Body of pancreas (tissue), 4 donors: ENCODE data around the gene TBX10.
A peak's percentile ranks its signal among the peaks of the same experiment; 100 is the strongest.

Experiments used
- POLR2A ChIP-seq, 3 donors: fragments of 450-650 bp; IDR thresholded peaks; one replicate each; pipeline ENCODE4 v1.6.1; 2016; ENCODE audit warnings: antibody characterized with exemption in 3 of 3, mild to moderate bottlenecking in 2 of 3
- TF ChIP-seq, protein P1 (sequence below), 7 experiments: fragments of 450-650 bp in 4 of 7; fragments of 200-600 bp in 3 of 7; sonication (generic) in 3 of 7; IDR thresholded peaks; one replicate each; pipeline ENCODE4 v1.5.1; 2016 to 2019; ENCODE audit warnings: antibody characterized with exemption in 7 of 7

GRCh38 chr11:67665541-67666302 is 26.2 kb upstream of the TBX10 start:
- TF ChIP-seq, protein P1, sequence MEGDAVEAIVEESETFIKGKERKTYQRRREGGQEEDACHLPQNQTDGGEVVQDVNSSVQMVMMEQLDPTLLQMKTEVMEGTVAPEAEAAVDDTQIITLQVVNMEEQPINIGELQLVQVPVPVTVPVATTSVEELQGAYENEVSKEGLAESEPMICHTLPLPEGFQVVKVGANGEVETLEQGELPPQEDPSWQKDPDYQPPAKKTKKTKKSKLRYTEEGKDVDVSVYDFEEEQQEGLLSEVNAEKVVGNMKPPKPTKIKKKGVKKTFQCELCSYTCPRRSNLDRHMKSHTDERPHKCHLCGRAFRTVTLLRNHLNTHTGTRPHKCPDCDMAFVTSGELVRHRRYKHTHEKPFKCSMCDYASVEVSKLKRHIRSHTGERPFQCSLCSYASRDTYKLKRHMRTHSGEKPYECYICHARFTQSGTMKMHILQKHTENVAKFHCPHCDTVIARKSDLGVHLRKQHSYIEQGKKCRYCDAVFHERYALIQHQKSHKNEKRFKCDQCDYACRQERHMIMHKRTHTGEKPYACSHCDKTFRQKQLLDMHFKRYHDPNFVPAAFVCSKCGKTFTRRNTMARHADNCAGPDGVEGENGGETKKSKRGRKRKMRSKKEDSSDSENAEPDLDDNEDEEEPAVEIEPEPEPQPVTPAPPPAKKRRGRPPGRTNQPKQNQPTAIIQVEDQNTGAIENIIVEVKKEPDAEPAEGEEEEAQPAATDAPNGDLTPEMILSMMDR (IDR thresholded peaks at IDR 0.05): peak in 6 of 7 experiments; percentile 14 to 55 (median 50)
- no peak for TF ChIP-seq POLR2A (IDR thresholded peaks at IDR 0.05)
